Naive B cell (primary cell): ENCODE results near the gene LRRC75A. TPM values are rescaled to one million over a fixed set of nuclear protein-coding genes. Genes with fewer than 3 reads are reported as not detected.
"Not testable (repeated sequence)": the region's sequence is repeated elsewhere in the genome, so short reads cannot be mapped to it uniquely, and the experiment has no call there.

Experiments used
- ATAC-seq, 2 donors: fragments of 150-1000 bp; cut with Tn5 transposase; 2 replicates each; pipeline ENCODE4 v1.10.0; 2021; ENCODE audit warnings: low read depth in 2 of 2, mild to moderate bottlenecking in 2 of 2, moderate library complexity in 2 of 2
- DNase-seq: peaks from one replicate; pipeline ENCODE4 v3.0.0; 2022
- H3K27ac Mint-ChIP-seq, 6 donors: one replicate each; pipeline ENCODE4 v1.8.0; 2020 to 2022; ENCODE audit warnings: mild to moderate bottlenecking in 6 of 6, mixed read lengths in 6 of 6, moderate library complexity in 5 of 6, inconsistent platforms in 2 of 6
- H3K27me3 Mint-ChIP-seq, 3 donors: one replicate each; pipeline ENCODE4 v1.8.0; 2021 to 2022; ENCODE audit warnings: mixed read lengths in 3 of 3, mild to moderate bottlenecking in 1 of 3
- H3K36me3 Mint-ChIP-seq, 2 donors: one replicate each; pipeline ENCODE4 v1.8.0; 2020 to 2022; ENCODE audit warnings: mixed read lengths in 2 of 2, inconsistent platforms in 1 of 2, mild to moderate bottlenecking in 1 of 2
- H3K4me1 Mint-ChIP-seq, 3 donors: one replicate each; pipeline ENCODE4 v1.8.0; 2020 to 2022; ENCODE audit warnings: mixed read lengths in 3 of 3, inconsistent platforms in 1 of 3, mild to moderate bottlenecking in 1 of 3, moderate library complexity in 1 of 3
- H3K4me3 Mint-ChIP-seq, 8 donors: one replicate each; pipeline ENCODE4 v1.8.0; 2020 to 2022; ENCODE audit warnings: mild to moderate bottlenecking in 8 of 8, mixed read lengths in 8 of 8, moderate library complexity in 8 of 8, inconsistent platforms in 2 of 8
- H3K9me3 Mint-ChIP-seq, 7 donors: one replicate each; pipeline ENCODE4 v1.8.0; 2020 to 2022; ENCODE audit warnings: mixed read lengths in 7 of 7, mild to moderate bottlenecking in 5 of 7, inconsistent platforms in 2 of 7, moderate library complexity in 1 of 7
- polyA plus RNA-seq, 6 donors: library from polyadenylated mRNA; unstranded; fragments of 300-500 nt; fragmentation: Illumina TruSeq; gene quantifications; one replicate each; pipeline ENCODE4 v1.2.3, GENCODE V29; 2021; ENCODE audit warnings: low read depth in 6 of 6

Gene LRRC75A, protein sequence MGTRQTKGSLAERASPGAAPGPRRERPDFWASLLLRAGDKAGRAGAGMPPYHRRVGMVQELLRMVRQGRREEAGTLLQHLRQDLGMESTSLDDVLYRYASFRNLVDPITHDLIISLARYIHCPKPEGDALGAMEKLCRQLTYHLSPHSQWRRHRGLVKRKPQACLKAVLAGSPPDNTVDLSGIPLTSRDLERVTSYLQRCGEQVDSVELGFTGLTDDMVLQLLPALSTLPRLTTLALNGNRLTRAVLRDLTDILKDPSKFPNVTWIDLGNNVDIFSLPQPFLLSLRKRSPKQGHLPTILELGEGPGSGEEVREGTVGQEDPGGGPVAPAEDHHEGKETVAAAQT
- 1 to 10 TPM in 3 of 6 donors, under 1 TPM in 3; 0.21 to 1.9 (median 1.1) TPM for polyA plus RNA-seq

DNA sequence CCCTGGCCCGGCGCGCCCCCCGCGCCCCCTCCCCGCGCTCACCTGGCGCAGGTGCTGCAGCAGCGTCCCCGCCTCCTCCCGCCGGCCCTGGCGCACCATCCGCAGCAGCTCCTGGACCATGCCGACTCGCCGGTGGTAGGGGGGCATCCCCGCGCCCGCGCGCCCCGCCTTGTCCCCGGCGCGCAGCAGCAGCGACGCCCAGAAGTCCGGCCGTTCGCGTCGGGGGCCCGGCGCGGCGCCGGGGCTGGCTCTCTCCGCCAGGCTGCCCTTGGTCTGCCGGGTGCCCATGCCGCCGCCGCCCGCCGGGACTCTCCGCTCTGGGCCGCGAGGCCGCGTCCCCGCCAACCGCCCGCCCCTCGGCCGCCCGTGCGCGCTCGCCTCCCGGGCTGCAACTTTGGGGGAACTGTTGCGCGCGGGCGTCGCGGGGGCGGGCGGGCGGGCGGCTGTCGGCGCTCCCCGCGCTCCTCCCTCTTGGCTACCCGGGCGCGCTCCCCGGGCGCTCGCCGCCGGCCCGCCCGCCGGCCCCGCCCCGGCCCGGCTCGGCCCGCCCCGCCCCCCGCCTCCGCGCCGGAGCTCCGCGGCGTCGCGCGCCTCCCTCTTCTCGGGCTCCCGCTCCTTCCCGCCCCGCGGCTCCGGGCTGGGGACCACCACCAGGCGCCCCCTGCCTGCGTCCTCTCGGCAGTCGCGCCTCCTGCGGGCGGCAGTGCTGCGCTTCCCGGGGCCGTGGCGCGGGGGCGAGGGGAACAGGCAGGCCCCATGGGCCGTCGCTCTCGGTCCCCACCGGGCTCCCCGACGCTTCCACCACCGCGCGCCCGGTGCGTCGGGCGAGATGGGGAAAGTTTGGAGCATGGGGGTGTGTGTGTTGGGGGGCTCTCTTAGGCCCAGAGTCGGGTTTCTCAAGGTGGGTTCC is at the start of gene LRRC75A:
TSS of gene LRRC75A (minus strand) at position 491 of the 910 bp plus-strand sequence. CDS start at position 288, 203 bp downstream.
- no peaks in the 10 kb centered on the region for H3K36me3 Mint-ChIP-seq
- H3K27me3 Mint-ChIP-seq = peaks cover 8 to 53% (median 8%) of the 10 kb centered on the region in 3 donors
- H3K4me3 Mint-ChIP-seq = peak within 1 kb of the TSS; percentile 69 to 89 (median 82)
- peak; percentile 82 for ATAC-seq
- H3K27ac Mint-ChIP-seq = peak within 1 kb of the TSS in 3 of 6 donors; percentile 30 to 68 (median 39)
- peaks cover 3 to 13% (median 9%) of the 10 kb centered on the region in 3 donors for H3K4me1 Mint-ChIP-seq
- DNase-seq = peak; percentile 31
- no peaks in the 10 kb centered on the region for H3K9me3 Mint-ChIP-seq

DNA sequence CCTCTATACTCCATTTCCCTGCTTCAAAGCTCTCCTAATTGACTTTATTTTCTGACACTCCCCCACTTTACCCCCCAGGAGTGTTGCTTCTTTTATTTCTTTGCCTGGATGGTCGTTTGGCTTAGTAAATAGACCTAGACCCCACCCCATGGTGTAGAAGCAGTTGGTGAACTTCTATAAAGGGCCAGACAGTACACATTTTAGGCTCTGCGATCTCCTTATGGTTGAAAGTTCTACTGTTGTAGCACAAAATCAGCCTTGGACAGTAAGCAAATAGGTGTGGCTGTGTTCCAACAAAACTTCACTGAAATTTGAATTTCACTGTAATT is 45.1 kb upstream of the LRRC75A start:
- no peak for ATAC-seq
- Mint-ChIP-seq H3K4me1 (peaks cover 11 to 30% (median 25%) of the 10 kb centered on the region in 3 donors), H3K4me3 (peak overlapping the region; percentile 93 to 99 (median 96)), H3K27me3 (peaks cover 0 to 6% (median 0%) of the 10 kb centered on the region in 3 donors), H3K36me3 (peaks cover 0 to 12% of the 10 kb centered on the region in 2 donors), H3K9me3 (peaks cover 0 to 16% (median 4%) of the 10 kb centered on the region in 7 donors), H3K27ac (peak overlapping the region in 5 of 6 donors; percentile 3 to 89 (median 62))
- DNase-seq = no peak

DNA sequence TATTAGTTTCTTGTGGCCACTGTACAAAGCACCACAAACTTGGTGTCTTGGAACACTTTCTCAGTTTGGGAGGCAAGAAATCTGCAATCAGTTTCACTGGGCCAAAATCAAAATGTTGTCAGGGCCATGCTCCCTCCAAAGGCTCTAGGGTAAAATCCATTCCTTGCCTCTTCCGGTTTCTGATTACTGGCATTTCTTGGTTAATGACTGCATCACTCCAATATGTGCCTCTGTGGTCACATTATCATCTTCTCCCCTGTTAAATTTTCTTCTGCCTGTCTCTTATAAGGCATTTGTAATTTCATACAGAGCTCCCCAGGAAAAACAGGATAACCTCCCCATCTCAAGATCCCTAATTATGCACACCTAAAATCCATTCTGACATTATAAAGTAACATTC is 42.2 kb upstream of the LRRC75A start:
- Mint-ChIP-seq H3K4me3 (peak overlapping the region in 2 of 8 donors; percentile 10 to 95), H3K27me3 (peaks cover 7 to 20% (median 17%) of the 10 kb centered on the region in 3 donors), H3K36me3 (peaks cover 0 to 5% of the 10 kb centered on the region in 2 donors), H3K9me3 (peaks cover 0 to 14% (median 2%) of the 10 kb centered on the region in 7 donors), H3K27ac (no peak overlapping the region), H3K4me1 (peaks cover 11 to 30% (median 25%) of the 10 kb centered on the region in 3 donors)
- DNase-seq = no peak
- no peak for ATAC-seq

DNA sequence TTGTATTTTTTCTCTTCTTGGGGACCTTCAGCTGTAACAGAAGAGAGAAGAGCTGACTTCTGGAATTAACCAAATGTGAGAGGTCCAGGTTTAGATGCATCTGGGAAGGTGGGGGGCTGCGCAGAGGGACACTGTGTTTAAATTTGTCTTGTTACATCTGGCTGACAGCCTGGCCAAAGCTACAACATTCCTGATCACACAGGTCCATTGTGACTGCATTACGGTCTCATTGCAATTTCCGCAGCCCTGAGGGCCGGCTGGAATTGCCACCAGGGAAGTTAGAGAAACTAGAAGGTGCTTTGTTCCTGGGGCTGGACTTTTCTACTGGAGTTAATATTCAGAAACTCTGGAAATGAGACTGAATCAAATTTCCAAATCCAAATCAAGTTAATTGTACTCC is 37.9 kb upstream of the LRRC75A start:
- Mint-ChIP-seq H3K27ac (no peak overlapping the region), H3K27me3 (peaks cover 20 to 51% (median 50%) of the 10 kb centered on the region in 3 donors), H3K4me1 (peaks cover 0 to 2% (median under 1%) of the 10 kb centered on the region in 3 donors), H3K9me3 (peaks cover 0 to 2% (median 0%) of the 10 kb centered on the region in 7 donors), H3K36me3 (no peaks in the 10 kb centered on the region), H3K4me3 (no peak overlapping the region)
- DNase-seq (no peak), ATAC-seq (no peak)

DNA sequence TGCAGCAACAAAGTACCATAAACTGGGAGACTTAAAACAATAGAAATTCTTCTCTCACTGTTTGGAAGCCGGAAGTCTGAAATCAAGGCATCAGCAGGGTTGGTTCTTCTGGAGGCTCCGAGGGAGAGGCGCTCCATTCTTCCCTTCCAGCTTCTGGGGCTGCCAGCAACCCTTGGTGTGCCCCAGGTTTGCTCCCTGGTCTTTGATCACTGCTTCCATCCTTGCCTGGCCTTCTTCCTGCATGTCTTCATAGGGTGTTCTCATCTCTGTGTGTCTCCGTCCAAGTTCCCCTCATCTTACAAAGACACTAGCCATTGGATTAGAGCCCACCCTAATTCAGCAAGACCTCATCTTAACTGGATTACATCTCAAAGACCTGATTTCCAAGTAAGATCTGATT is 35.3 kb upstream of the LRRC75A start:
- H3K27me3 Mint-ChIP-seq = peaks cover 20 to 57% (median 57%) of the 10 kb centered on the region in 3 donors
- H3K36me3 Mint-ChIP-seq = no peaks in the 10 kb centered on the region
- ATAC-seq = no peak
- no peak overlapping the region for H3K4me3 Mint-ChIP-seq
- peaks cover 0 to 2% (median 0%) of the 10 kb centered on the region in 7 donors for H3K9me3 Mint-ChIP-seq
- H3K4me1 Mint-ChIP-seq = no peaks in the 10 kb centered on the region
- no peak overlapping the region for H3K27ac Mint-ChIP-seq
- no peak for DNase-seq

DNA sequence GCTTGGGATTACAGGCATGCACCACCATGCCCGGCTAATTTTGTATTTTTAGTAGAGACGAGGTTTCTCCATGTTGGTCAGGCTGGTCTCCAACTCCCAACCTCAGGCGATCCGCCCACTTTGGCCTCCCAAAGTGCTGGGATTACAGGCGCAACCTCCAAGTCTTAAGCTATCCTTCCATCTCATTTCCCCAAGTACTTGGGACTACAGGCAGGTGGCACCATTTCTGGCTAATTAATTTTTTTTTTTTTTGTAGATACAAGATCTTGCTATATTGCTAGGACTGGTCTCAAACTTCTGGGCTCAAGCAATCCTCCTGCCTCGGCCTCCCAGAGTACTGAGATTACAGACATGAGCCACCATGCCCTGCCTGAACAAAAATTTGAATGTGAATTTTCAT is 33.6 kb upstream of the LRRC75A start:
- H3K9me3 Mint-ChIP-seq, ATAC-seq, H3K36me3 Mint-ChIP-seq, H3K27ac Mint-ChIP-seq, H3K4me1 Mint-ChIP-seq, DNase-seq, H3K4me3 Mint-ChIP-seq: not testable (repeated sequence)
- peaks cover 19 to 54% (median 48%) of the 10 kb centered on the region in 3 donors for H3K27me3 Mint-ChIP-seq

DNA sequence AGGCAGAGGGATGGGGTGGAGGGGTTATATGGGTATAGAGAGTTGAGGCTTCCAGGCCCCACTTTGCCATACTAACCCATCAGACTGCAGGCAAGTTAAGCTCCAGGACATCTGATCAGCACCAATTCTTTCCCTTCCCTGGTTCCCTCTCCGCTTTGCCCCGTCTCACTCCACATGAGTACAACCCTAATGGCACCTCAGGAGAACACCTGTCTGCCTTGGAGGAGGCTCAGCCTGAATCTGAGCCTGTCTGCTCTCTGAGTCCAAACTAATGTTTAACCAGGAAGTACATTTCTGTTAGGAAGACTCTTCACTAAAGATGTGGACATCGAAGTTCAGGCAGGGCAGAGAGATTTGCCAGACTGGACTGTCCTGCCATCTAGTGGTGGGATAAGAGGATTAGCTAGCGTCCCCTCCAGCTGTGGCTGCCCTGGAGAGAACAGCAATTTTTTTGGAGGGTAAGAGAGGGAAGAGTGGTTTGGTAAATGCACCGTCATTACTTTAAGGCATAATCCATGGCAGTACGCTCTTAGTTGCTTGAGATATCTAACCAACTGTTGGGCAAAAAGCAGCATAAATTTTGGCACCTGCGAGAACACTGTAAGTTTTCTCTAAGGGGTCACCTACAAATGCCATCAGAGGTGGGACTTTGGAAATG is 29.2 kb upstream of the LRRC75A start:
- H3K4me3 Mint-ChIP-seq = no peak overlapping the region
- DNase-seq (peak; percentile 59), ATAC-seq (peak; percentile 90 to 96)
- no peaks in the 10 kb centered on the region for H3K36me3 Mint-ChIP-seq
- peaks cover 2 to 8% (median 5%) of the 10 kb centered on the region in 3 donors for H3K4me1 Mint-ChIP-seq
- H3K27ac Mint-ChIP-seq = peak overlapping the region in 1 of 6 donors; percentile 7
- peaks cover 30 to 54% (median 43%) of the 10 kb centered on the region in 3 donors for H3K27me3 Mint-ChIP-seq
- no peaks in the 10 kb centered on the region for H3K9me3 Mint-ChIP-seq

DNA sequence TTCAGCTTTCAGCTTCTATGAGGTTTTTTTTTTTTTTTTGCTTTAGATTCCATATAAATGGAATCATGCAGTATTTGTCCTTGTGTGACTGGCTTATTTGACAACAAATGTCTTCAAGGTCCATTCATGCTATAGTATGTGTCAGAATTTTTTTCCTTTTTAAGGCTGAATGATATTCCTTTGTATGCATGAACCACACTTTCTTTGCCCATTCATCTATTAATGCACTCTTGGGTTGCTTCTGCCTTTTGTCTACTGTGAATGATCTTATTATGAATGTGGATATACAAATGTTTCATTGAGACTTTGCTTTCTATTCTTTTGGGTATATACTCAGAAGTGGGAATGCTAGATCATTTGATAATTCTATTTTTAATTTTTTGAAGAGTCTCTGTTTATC is 27.0 kb upstream of the LRRC75A start:
- Mint-ChIP-seq H3K9me3 (no peaks in the 10 kb centered on the region), H3K4me1 (peaks cover 5 to 8% (median 6%) of the 10 kb centered on the region in 3 donors), H3K27ac (no peak overlapping the region), H3K27me3 (peaks cover 33 to 67% (median 58%) of the 10 kb centered on the region in 3 donors), H3K36me3 (no peaks in the 10 kb centered on the region), H3K4me3 (no peak overlapping the region)
- ATAC-seq (no peak), DNase-seq (no peak)

DNA sequence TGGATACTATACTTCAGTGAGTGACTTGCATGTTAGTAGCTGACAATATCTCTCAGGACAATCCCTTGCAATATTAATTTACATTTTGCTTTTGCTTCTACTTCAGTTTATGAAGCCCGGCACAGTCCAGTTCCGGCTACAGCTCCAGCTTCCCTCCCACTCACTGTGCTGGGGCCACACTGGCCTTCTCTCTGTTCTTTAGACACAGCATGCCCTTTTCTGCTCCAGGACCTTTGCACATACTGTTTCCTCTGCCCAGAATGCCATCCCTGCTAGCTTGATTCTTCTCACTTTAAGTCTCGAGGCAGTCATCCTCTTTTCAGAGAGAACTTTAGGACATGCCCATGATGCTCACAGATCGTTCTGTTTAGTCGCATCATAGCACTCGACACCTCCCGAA is 25.5 kb upstream of the LRRC75A start:
- H3K27me3 Mint-ChIP-seq = peaks cover 33 to 72% (median 58%) of the 10 kb centered on the region in 3 donors
- H3K36me3 Mint-ChIP-seq = no peaks in the 10 kb centered on the region
- no peak for DNase-seq
- H3K27ac Mint-ChIP-seq = no peak overlapping the region
- no peaks in the 10 kb centered on the region for H3K9me3 Mint-ChIP-seq
- no peak overlapping the region for H3K4me3 Mint-ChIP-seq
- ATAC-seq = no peak
- H3K4me1 Mint-ChIP-seq = peaks cover 5 to 9% (median 6%) of the 10 kb centered on the region in 3 donors

DNA sequence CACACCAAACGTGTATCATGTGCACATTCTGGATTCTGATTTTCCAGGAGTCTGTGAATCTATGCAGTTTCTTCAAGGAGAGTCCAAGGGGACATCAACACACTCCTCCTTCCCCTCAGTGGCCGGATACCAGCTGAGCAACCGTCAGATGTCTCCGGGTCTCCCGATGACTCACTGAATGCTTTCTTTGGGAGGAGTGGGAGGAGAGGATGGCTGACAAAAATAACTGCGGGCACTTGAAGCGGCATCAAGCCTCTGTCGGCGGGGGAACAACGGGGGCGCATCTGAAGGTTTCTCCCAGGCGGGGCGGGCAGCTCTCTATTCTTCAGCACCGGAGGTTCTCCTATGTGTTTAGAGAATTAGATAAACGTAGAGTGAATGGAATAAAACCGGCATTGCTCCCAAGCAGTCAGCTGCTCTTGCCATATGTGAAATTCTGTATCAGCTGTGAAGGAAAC is 24.6 kb upstream of the LRRC75A start:
- ATAC-seq = no peak

DNA sequence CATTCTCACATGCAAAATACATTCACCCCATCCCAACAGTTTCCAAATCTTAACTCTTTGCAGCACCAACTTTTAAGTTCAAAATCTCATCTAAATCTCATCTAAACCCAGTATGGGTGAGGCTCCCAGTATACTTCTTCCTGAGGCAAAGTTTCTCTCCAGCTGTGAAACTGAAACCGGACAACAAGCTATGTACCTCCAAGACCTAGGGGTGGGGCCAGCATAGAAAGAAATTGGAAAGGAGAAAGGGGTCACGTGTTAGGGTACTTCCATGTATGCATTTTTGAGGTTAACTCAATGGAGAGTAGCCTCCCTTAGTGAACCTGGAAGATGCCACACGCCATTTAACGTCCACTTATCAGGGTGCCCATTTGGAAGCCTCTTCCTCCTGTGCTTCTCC is 23.9 kb upstream of the LRRC75A start:
- DNase-seq (no peak), ATAC-seq (no peak)
- Mint-ChIP-seq H3K36me3 (no peaks in the 10 kb centered on the region), H3K27ac (no peak overlapping the region), H3K4me3 (no peak overlapping the region), H3K27me3 (peaks cover 27 to 66% (median 58%) of the 10 kb centered on the region in 3 donors), H3K4me1 (peaks cover 5 to 9% (median 9%) of the 10 kb centered on the region in 3 donors), H3K9me3 (no peaks in the 10 kb centered on the region)

More for the DNA sequence above, 24.6 kb upstream of the LRRC75A start:
- Mint-ChIP-seq H3K36me3 (no peaks in the 10 kb centered on the region), H3K27ac (no peak overlapping the region), H3K4me1 (peaks cover 9 to 15% (median 11%) of the 10 kb centered on the region in 3 donors), H3K27me3 (peaks cover 33 to 72% (median 58%) of the 10 kb centered on the region in 3 donors), H3K4me3 (no peak overlapping the region), H3K9me3 (no peaks in the 10 kb centered on the region)
- DNase-seq = no peak

DNA sequence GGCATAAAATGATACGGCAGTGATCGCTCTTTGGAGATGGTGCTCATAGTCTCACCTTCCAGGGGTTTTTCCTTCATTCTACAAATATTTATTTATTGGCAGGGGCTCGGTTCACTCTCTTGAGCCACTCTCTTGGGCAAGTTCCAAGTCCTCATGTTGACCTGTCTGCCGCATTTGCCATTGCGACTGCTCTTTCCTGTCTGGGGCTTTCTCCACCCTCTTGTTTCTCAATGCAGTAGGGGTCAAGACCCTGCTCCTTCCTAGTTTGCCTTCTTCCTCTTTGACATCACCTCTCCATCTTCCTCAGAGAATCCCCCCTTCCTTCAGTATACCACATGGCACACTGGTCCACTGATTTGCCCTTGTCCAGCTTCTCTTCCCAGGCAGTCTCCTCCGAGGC is 21.9 kb upstream of the LRRC75A start:
- Mint-ChIP-seq H3K4me1 (peaks cover 5 to 9% (median 8%) of the 10 kb centered on the region in 3 donors), H3K9me3 (no peaks in the 10 kb centered on the region), H3K27me3 (peaks cover 24 to 57% (median 54%) of the 10 kb centered on the region in 3 donors), H3K27ac (peak overlapping the region in 1 of 6 donors; percentile 89), H3K4me3 (no peak overlapping the region), H3K36me3 (no peaks in the 10 kb centered on the region)
- ATAC-seq (no peak), DNase-seq (no peak)

DNA sequence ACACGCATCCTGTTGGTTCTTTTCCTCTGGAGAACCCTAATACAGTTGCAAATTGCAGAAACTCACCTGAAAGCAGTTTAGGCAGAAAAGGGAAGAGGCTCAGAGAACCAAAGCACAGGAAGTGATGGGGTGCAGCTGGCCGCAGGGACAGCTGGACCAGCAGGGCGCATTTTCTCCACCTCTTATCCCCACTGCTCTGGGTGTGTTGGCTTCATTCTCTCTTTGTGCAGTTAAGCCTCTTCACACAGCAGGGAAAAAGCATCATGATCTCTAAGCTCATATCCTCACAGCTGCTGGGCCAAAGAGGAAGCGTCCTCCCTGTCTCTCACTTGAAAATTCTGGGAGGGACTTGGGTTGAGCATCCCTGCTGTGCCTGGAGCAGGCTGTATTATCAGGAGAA is 20.0 kb upstream of the LRRC75A start:
- H3K36me3 Mint-ChIP-seq = no peaks in the 10 kb centered on the region
- DNase-seq (no peak), ATAC-seq (no peak)
- H3K9me3 Mint-ChIP-seq = no peaks in the 10 kb centered on the region
- H3K27me3 Mint-ChIP-seq = peaks cover 17 to 39% (median 38%) of the 10 kb centered on the region in 3 donors
- H3K27ac Mint-ChIP-seq = peak overlapping the region in 1 of 6 donors; percentile 47
- no peak overlapping the region for H3K4me3 Mint-ChIP-seq
- H3K4me1 Mint-ChIP-seq = peaks cover 5 to 9% (median 8%) of the 10 kb centered on the region in 3 donors
